B cell (primary cell): Measurements from ENCODE around the gene TFAP2A. TPM values are rescaled to one million over a fixed set of nuclear protein-coding genes. Genes with fewer than 3 reads are reported as not detected.

Source experiments
- ATAC-seq: fragments of 200-7000 bp; cut with Tn5 transposase; one replicate; pipeline ENCODE4 v1.10.0; 2021; ENCODE audit warnings: low read depth, mild to moderate bottlenecking, moderate number of reproducible peaks, moderate library complexity
- CTCF ChIA-PET: fragments of 350-600 bp; sonication (Branson Sonifier 250); formaldehyde crosslinking; loops from one replicate; lab custom pipeline; 2021; ENCODE audit warnings: antibody characterized with exemption, inconsistent platforms; lab: Charles Lee
- POLR2A ChIA-PET: fragments of 350-600 bp; sonication (Branson Sonifier 250); formaldehyde crosslinking; loops from one replicate; lab custom pipeline; 2021; ENCODE audit warnings: antibody characterized with exemption; lab: Charles Lee
- DNase-seq: peaks from one replicate; pipeline ENCODE4 v3.0.0; 2013
- H2AFZ ChIP-seq: 2 replicates; pipeline ENCODE4 v1.6.1; 2012; ENCODE audit warnings: mild to moderate bottlenecking, low read depth, low read length; ENCODE audit not compliant: insufficient read depth, poor library complexity, severe bottlenecking
- H3K27ac ChIP-seq, 2 donors: 1 replicate in 1 of 2; 2 replicates in 1 of 2; pipeline ENCODE4 v1.5.1; 2012 to 2013; ENCODE audit warnings: low read length in 2 of 2, mild to moderate bottlenecking in 2 of 2, moderate library complexity in 1 of 2
- H3K27me3 ChIP-seq, 4 experiments: fragments of 200-600 bp in 1 of 4; sonication (generic) in 1 of 4; replicated peaks in 1 of 4; 1 replicate in 2 of 4; 2 replicates in 2 of 4; pipeline versions ENCODE4 v1.6.1 to v1.7.0; 2013 to 2016; ENCODE audit warnings: low read length in 3 of 4, mild to moderate bottlenecking in 2 of 4, mixed read lengths in 1 of 4, moderate library complexity in 1 of 4; ENCODE audit not compliant: insufficient read depth in 4 of 4, control insufficient read depth in 3 of 4; ENCODE audit errors: control extremely low read depth in 1 of 4
- H3K36me3 ChIP-seq, 2 experiments: replicated peaks in 1 of 2; 1 replicate in 1 of 2; 2 replicates in 1 of 2; pipeline versions ENCODE4 v1.6.1 to v1.7.1; 2013; ENCODE audit warnings: low read length in 1 of 2; ENCODE audit not compliant: insufficient read depth in 2 of 2, control insufficient read depth in 1 of 2; ENCODE audit errors: control extremely low read depth in 1 of 2, extremely low read depth in 1 of 2
- H3K4me1 ChIP-seq, 2 donors: fragments of 200-600 bp in 1 of 2; sonication (generic) in 1 of 2; 1 replicate in 1 of 2; 2 replicates in 1 of 2; pipeline versions ENCODE4 v1.5.1 to v1.6.1; 2013 to 2017; ENCODE audit warnings: low read length in 2 of 2; ENCODE audit not compliant: control insufficient read depth in 2 of 2, insufficient read depth in 2 of 2
- H3K4me2 ChIP-seq: replicated peaks from 2 replicates; pipeline ENCODE3; 2012; ENCODE audit warnings: mild to moderate bottlenecking, low read depth, low read length; ENCODE audit not compliant: poor library complexity, severe bottlenecking
- H3K4me3 ChIP-seq, 5 experiments: fragments of 200-600 bp in 1 of 5; sonication (generic) in 1 of 5; 1 replicate in 3 of 5; 2 replicates in 2 of 5; pipeline versions ENCODE4 v1.5.1 to v1.7.0; 2011 to 2016; ENCODE audit warnings: low read length in 4 of 5, mild to moderate bottlenecking in 4 of 5, low read depth in 2 of 5, control low read depth in 1 of 5, moderate library complexity in 1 of 5; ENCODE audit not compliant: insufficient read depth in 1 of 5; ENCODE audit errors: control extremely low read depth in 1 of 5, extremely low read depth in 1 of 5
- H3K79me2 ChIP-seq: fragments of 200-600 bp; sonication (generic); one replicate; pipeline ENCODE4 v1.6.0; 2016; ENCODE audit warnings: low read length; ENCODE audit not compliant: control insufficient read depth, insufficient read depth
- H3K9ac ChIP-seq: fragments of 200-600 bp; sonication (generic); 2 replicates; pipeline ENCODE4 v1.6.1; 2017; ENCODE audit warnings: mild to moderate bottlenecking, low read length, moderate library complexity
- H3K9me3 ChIP-seq, 3 donors: one replicate each; pipeline versions ENCODE4 v1.6.1 to v1.7.1; 2013; ENCODE audit warnings: low read length in 2 of 3; ENCODE audit not compliant: control insufficient read depth in 2 of 3, insufficient read depth in 1 of 3; ENCODE audit errors: control extremely low read depth in 1 of 3
- H4K20me1 ChIP-seq: 2 replicates; pipeline ENCODE4 v1.6.0; 2012; ENCODE audit warnings: mild to moderate bottlenecking, low read length; ENCODE audit not compliant: insufficient read depth, control insufficient read depth, poor library complexity, severe bottlenecking
- H3K27ac Mint-ChIP-seq: one replicate; pipeline ENCODE4 v1.8.0; 2021; ENCODE audit warnings: mixed read lengths
- H3K27me3 Mint-ChIP-seq: one replicate; pipeline ENCODE4 v1.8.0; 2021; ENCODE audit warnings: mixed read lengths
- H3K4me1 Mint-ChIP-seq: one replicate; pipeline ENCODE4 v1.8.0; 2021; ENCODE audit warnings: mixed read lengths
- H3K4me3 Mint-ChIP-seq: one replicate; pipeline ENCODE4 v1.8.0; 2021; ENCODE audit warnings: mixed read lengths
- H3K9me3 Mint-ChIP-seq: one replicate; pipeline ENCODE4 v1.8.0; 2022; ENCODE audit warnings: mixed read lengths; ENCODE audit not compliant: insufficient read depth
- EZH2 ChIP-seq: IDR thresholded peaks from 2 replicates; pipeline ENCODE4 v1.6.1; 2012; ENCODE audit warnings: borderline replicate concordance, low read depth, mild to moderate bottlenecking, moderate library complexity, low read length; ENCODE audit not compliant: insufficient read depth, poor library complexity, severe bottlenecking
- WGBS: methylation state at CpG from one replicate; pipeline ENCODE4 v1.1.5; 2013; ENCODE audit warnings: missing lambda C conversion rate; ENCODE audit not compliant: insufficient coverage; 5-methylcytosine and 5-hydroxymethylcytosine counted together
- intact Hi-C: fragments of 100-400 bp; cut with micrococcal nuclease; formaldehyde crosslinking; loops from one replicate; pipeline ENCODE4 v1.10.0; 2022
- polyA plus RNA-seq: library from polyadenylated mRNA; depleted of rRNA; stranded (reverse); fragments of >200 nt; gene quantifications from 2 replicates; pipeline ENCODE4 v1.2.3, GENCODE V29; 2012
- total RNA-seq, 2 donors: library from RNA; stranded (reverse); fragments of 120-200 nt in 1 of 2; gene quantifications; 1 replicate in 1 of 2; 2 replicates in 1 of 2; pipeline versions ENCODE4 v1.2.3 to v1.2.4, GENCODE V29; 2013 to 2022
- TF ChIP-seq, protein P1 (sequence below): fragments of 200-600 bp; IDR thresholded peaks from one replicate; pipeline ENCODE4 v1.8.0; 2022; ENCODE audit warnings: antibody characterized with exemption, mild to moderate bottlenecking

Gene TFAP2A
- total and polyA plus RNA-seq, 2 donors (not counting 1 experiment from before 2014, with no cell fraction given) = not detected

DNA sequence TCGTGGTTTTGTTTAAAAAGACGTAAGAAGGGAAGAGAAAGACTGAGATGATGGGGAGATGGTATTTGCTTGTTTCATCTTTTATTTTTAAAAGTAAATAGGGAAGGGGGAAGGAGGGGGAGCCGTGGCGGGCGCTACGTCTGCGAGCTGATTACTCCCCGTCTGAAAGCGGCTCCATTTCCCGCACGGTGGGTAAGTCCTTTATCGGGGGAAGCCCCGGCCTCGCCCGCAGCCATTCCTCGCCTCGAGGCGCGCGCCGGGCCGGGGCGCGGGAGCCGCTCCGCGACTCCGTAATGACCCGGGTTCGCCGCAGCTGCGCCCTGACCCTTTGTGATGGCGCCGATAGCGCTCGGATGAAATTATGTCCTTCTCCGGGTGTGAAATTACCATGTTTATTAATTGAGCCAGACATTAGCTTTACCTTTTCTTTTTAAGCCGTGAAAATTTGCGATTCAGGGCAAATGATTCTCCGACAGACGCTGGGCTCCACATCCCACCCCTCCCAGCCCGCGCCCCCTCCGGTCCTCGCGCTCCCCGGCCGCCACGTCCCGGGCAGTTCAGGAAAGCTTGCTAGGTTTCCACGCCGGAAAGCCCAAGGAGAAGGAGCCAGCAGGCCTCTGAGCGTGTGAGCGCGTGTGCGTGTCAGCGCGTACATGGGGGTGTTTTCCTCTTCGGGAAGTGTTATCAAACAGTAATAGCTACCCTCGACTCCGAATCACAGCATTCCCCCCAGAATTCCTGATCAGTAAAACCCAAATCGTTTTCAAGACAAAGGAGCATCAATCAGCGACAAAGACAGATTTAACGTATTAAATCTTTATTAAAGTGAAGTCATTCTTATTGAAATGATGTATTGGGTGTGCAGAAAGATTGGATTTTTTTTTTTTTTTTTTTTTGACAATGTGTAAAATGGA is 30.0 kb downstream of the TFAP2A start:
- intact Hi-C loops = loop anchor here (2.0 to 5.0 kb wide), 2 partner anchors 20 to 37 kb away; no protein-coding TSS in a partner anchor
- Mint-ChIP-seq H3K27me3 (peaks cover 63% of the 10 kb centered on the region), H3K4me1 (no peaks in the 10 kb centered on the region), H3K9me3 (no peaks in the 10 kb centered on the region), H3K4me3 (no peak overlapping the region), H3K27ac (no peak overlapping the region)
- TF ChIP-seq EZH2 = no peak
- TF ChIP-seq, protein P1, sequence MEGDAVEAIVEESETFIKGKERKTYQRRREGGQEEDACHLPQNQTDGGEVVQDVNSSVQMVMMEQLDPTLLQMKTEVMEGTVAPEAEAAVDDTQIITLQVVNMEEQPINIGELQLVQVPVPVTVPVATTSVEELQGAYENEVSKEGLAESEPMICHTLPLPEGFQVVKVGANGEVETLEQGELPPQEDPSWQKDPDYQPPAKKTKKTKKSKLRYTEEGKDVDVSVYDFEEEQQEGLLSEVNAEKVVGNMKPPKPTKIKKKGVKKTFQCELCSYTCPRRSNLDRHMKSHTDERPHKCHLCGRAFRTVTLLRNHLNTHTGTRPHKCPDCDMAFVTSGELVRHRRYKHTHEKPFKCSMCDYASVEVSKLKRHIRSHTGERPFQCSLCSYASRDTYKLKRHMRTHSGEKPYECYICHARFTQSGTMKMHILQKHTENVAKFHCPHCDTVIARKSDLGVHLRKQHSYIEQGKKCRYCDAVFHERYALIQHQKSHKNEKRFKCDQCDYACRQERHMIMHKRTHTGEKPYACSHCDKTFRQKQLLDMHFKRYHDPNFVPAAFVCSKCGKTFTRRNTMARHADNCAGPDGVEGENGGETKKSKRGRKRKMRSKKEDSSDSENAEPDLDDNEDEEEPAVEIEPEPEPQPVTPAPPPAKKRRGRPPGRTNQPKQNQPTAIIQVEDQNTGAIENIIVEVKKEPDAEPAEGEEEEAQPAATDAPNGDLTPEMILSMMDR = no peak
- DNase-seq (no peak), ATAC-seq (no peak)
- CTCF ChIA-PET = interaction anchor here (0.6 kb wide), 1 partner anchor 50 kb away, joined by 3 read pairs; no protein-coding TSS in a partner anchor
- Histone ChIP-seq H3K36me3 (no peaks in the 10 kb centered on the region), H2AFZ (no peak overlapping the region), H3K9ac (no peak overlapping the region), H3K4me3 (no peak overlapping the region), H4K20me1 (no peaks in the 10 kb centered on the region), H3K79me2 (no peaks in the 10 kb centered on the region), H3K9me3 (peaks cover 3 to 57% (median 5%) of the 10 kb centered on the region in 3 donors), H3K4me2 (no peak overlapping the region), H3K27me3 (peaks cover 0 to 83% (median 71%) of the 10 kb centered on the region in 4 experiments), H3K4me1 (peaks cover 0 to 14% of the 10 kb centered on the region in 2 donors), H3K27ac (no peak overlapping the region)
- 16% methylated on average over 54 of the region's 64 CpGs for WGBS
- POLR2A ChIA-PET = no interaction called here
